K562 (cell line): ENCODE results near the gene PRRG4. TPM values are rescaled to one million over a fixed set of nuclear protein-coding genes. Genes with fewer than 3 reads are reported as not detected.

ENCODE experiments used
- ARID3B ChIP-seq: fragments of 250-450 bp; sonication (Bioruptor Pico); IDR thresholded peaks from 2 replicates; pipeline ENCODE4 v1.4.0; 2020; ENCODE audit warnings: borderline replicate concordance
- CBFA2T2 ChIP-seq: fragments of 450-650 bp; conservative IDR thresholded peaks from 2 replicates; pipeline ENCODE4 v1.6.1; 2017; ENCODE audit warnings: mild to moderate bottlenecking
- CHD4 ChIP-seq: fragments of 200-600 bp; sonication (generic); IDR thresholded peaks from 3 replicates; pipeline ENCODE4 v1.6.1; 2012; ENCODE audit warnings: low read depth, mild to moderate bottlenecking, mixed read lengths, low read length, inconsistent platforms; ENCODE audit not compliant: insufficient read depth, insufficient replicate concordance, poor library complexity, severe bottlenecking
- E2F1 ChIP-seq: sonication (generic); formaldehyde crosslinking; IDR thresholded peaks from 2 replicates; pipeline ENCODE4 v1.8.1; 2023; ENCODE audit warnings: mild to moderate bottlenecking, missing genetic modification reagents, moderate library complexity
- EZH2 ChIP-seq: IDR thresholded peaks from 2 replicates; pipeline ENCODE4 v1.6.1; 2012; ENCODE audit warnings: low read depth, mild to moderate bottlenecking, inconsistent platforms, low read length, borderline replicate concordance
- HMG20B ChIP-seq: fragments of 250-450 bp; sonication (Bioruptor Pico); IDR thresholded peaks from 2 replicates; pipeline ENCODE4 v1.5.0; 2021; ENCODE audit warnings: mild to moderate bottlenecking
- KLF6 ChIP-seq: fragments of 250-450 bp; sonication (Bioruptor Pico); IDR thresholded peaks from 2 replicates; pipeline ENCODE4 v1.4.0; 2020; ENCODE audit warnings: mild to moderate bottlenecking, moderate library complexity, borderline replicate concordance
- MAFG ChIP-seq: fragments of 450-650 bp; conservative IDR thresholded peaks from 2 replicates; pipeline ENCODE4 v1.6.1; 2016; ENCODE audit warnings: missing genetic modification characterization, missing compliant biosample characterization
- MTA2 ChIP-seq: fragments of 450-650 bp; IDR thresholded peaks from 2 replicates; pipeline ENCODE4 v1.6.1; 2016; ENCODE audit warnings: low read depth
- MTA3 ChIP-seq: fragments of 450-650 bp; formaldehyde crosslinking; IDR thresholded peaks from 2 replicates; pipeline ENCODE4 v1.6.1; 2017; ENCODE audit warnings: mild to moderate bottlenecking, borderline replicate concordance
- MYC ChIP-seq, 2 experiments: fragments of 250-450 bp in 1 of 2; sonication (Bioruptor Pico) in 1 of 2; IDR thresholded peaks; 2 replicates each; pipeline versions ENCODE4 v1.5.1 to v1.6.1; 2012 to 2021; ENCODE audit warnings: low read depth in 2 of 2, borderline replicate concordance in 1 of 2, improper control_type of control experiment in 1 of 2, low read length in 1 of 2, mild to moderate bottlenecking in 1 of 2, moderate library complexity in 1 of 2
- NR0B1 ChIP-seq: fragments of 450-650 bp; IDR thresholded peaks from one replicate; pipeline ENCODE4 v1.6.1; 2018; ENCODE audit warnings: mild to moderate bottlenecking, moderate library complexity; ENCODE audit not compliant: partially characterized antibody
- PHTF2 ChIP-seq: fragments of 250-450 bp; sonication (Bioruptor Pico); IDR thresholded peaks from 2 replicates; pipeline ENCODE4 v1.5.0; 2021; ENCODE audit warnings: mild to moderate bottlenecking
- PTTG1 ChIP-seq: fragments of 450-650 bp; IDR thresholded peaks from 2 replicates; pipeline ENCODE4 v1.6.1; 2016; ENCODE audit warnings: low read depth, mild to moderate bottlenecking, missing genetic modification characterization, missing compliant biosample characterization
- RBFOX2 ChIP-seq: fragments of 200-400 bp; formaldehyde crosslinking; IDR thresholded peaks from 2 replicates; pipeline ENCODE4 v1.6.1; 2017; ENCODE audit warnings: low read depth, mild to moderate bottlenecking, low read length, moderate library complexity
- STAT5A ChIP-seq: IDR thresholded peaks from 2 replicates; pipeline ENCODE4 v1.6.1; 2012; ENCODE audit warnings: low read length, inconsistent platforms, borderline replicate concordance
- TARDBP ChIP-seq: fragments of 450-650 bp; IDR thresholded peaks from 2 replicates; pipeline ENCODE4 v1.6.1; 2016
- TFAP4 ChIP-seq: sonication (generic); formaldehyde crosslinking; IDR thresholded peaks from 2 replicates; pipeline ENCODE4 v1.8.0; 2022; ENCODE audit warnings: missing genetic modification reagents, mild to moderate bottlenecking, moderate library complexity, borderline replicate concordance
- TGIF2 ChIP-seq: sonication (generic); formaldehyde crosslinking; IDR thresholded peaks from 2 replicates; pipeline ENCODE4 v1.8.1; 2022; ENCODE audit warnings: mild to moderate bottlenecking, missing genetic modification reagents, moderate library complexity
- ZBTB7A ChIP-seq: IDR thresholded peaks from 2 replicates; pipeline ENCODE4 v1.6.1; 2011; ENCODE audit warnings: low read depth, mild to moderate bottlenecking, low read length, moderate library complexity, borderline replicate concordance; ENCODE audit not compliant: control insufficient read depth
- ZNF354B ChIP-seq: fragments of 250-450 bp; sonication (Bioruptor Pico); IDR thresholded peaks from 2 replicates; pipeline ENCODE4 v1.4.0; 2020
- ZNF384 ChIP-seq: IDR thresholded peaks from 2 replicates; pipeline ENCODE4 v1.6.1; 2012; ENCODE audit warnings: low read depth, low read length, improper control_type of control experiment
- ZNF764 ChIP-seq: fragments of 250-450 bp; sonication (Bioruptor Pico); IDR thresholded peaks from 2 replicates; pipeline ENCODE4 v1.4.0; 2020; ENCODE audit warnings: low read depth, mild to moderate bottlenecking, moderate library complexity
- polyA plus RNA-seq, 8 experiments: library from polyadenylated mRNA; depleted of rRNA in 4 of 8; stranded (reverse) in 5 of 8; unstranded in 3 of 8; fragments of >200 nt; fragmentation: Nextera tagmentation in 2 of 8; fragmentation: Illumina TruSeq in 1 of 8; extraction: Ambion mirVana in 2 of 8; extraction: Trizol in 1 of 8; gene quantifications; 2 replicates each; pipeline versions ENCODE4 v1.2.1 to v1.2.3, GENCODE V29; 2011 to 2014; ENCODE audit warnings: inconsistent platforms in 1 of 8, missing spikeins in 1 of 8
- total RNA-seq, 7 experiments: library from RNA; depleted of rRNA in 6 of 7; stranded (reverse); fragments of >200 nt in 6 of 7; fragmentation: Illumina TruSeq in 2 of 7; extraction: Trizol in 2 of 7; gene quantifications; 2 replicates each; pipeline versions ENCODE4 v1.2.1 to v1.2.3, GENCODE V29; 2011 to 2021; ENCODE audit warnings: low replicate concordance in 1 of 7

PRRG4 gene
- total and polyA plus RNA-seq, 9 of the 15 experiments (the other 6 are each of a cell fraction or from before 2014, with no cell fraction given), result not detected

GRCh38 chr11:32892355-32893092, 62.8 kb downstream of the PRRG4 start, which contains the start of gene QSER1 (continued):
- TF ChIP-seq PTTG1 (tag), result no peak
- no peak; the same call in 1 of the 2 replicates for TF ChIP-seq MTA2
- no peak for TF ChIP-seq MAFG (tag)
- no peak for TF ChIP-seq HMG20B (CRISPR knock-in tag)
- TF ChIP-seq ZNF764, result no peak
- TF ChIP-seq TFAP4 (CRISPR knock-in tag), result peak; percentile 85; the same call in 1 of the 2 replicates
- TF ChIP-seq PHTF2 (CRISPR knock-in tag), result no peak
- TF ChIP-seq E2F1 (CRISPR knock-in tag), result peak; percentile 56; the same call in 1 of the 2 replicates
- TF ChIP-seq CHD4, result peak; percentile 73
- TF ChIP-seq ARID3B (CRISPR knock-in tag), result no peak
- TF ChIP-seq EZH2, result no peak
- peak; percentile 89 for TF ChIP-seq RBFOX2
- no peak for TF ChIP-seq NR0B1
- peak; percentile 63; the same call in 1 of the 2 replicates for TF ChIP-seq ZBTB7A
- TF ChIP-seq KLF6 (CRISPR knock-in tag), result no peak
- no peak for TF ChIP-seq STAT5A
- no peak; the same call in 1 of the 2 replicates for TF ChIP-seq TGIF2 (CRISPR knock-in tag)
- peak; percentile 85 for TF ChIP-seq MTA3
- TF ChIP-seq ZNF354B (CRISPR knock-in tag), result no peak
- peak; percentile 88 for TF ChIP-seq MYC (IDR thresholded peaks at IDR 0.05; ENCODE audit: low read depth, low read length)
- TF ChIP-seq MYC (CRISPR knock-in tag; IDR thresholded peaks at IDR 0.05; ENCODE audit: borderline replicate concordance, low read depth), result peak; percentile 61; the same call in 1 of the 2 replicates
- TF ChIP-seq TARDBP, result peak; percentile 86
- no peak for TF ChIP-seq ZNF384
- TF ChIP-seq CBFA2T2, result peak; percentile 12; the same call in 1 of the 2 replicates
